HL-60 (cell line): ENCODE measurements around the gene TCP11L1.

Source experiments
- DNase-seq, 2 experiments: peaks; one replicate each; pipeline ENCODE4 v3.0.0-alpha.2; 2010 to 2020; ENCODE audit warnings: low read depth in 1 of 2, low spot score in 1 of 2
- H3K27ac ChIP-seq: fragments of 250-450 bp; sonication (Bioruptor Pico); replicated peaks from 2 replicates; pipeline ENCODE4 v1.5.1; 2020; ENCODE audit warnings: mild to moderate bottlenecking, moderate library complexity
- H3K27me3 ChIP-seq: fragments of 250-450 bp; sonication (Bioruptor Pico); 2 replicates; pipeline ENCODE4 v1.5.1; 2021; ENCODE audit warnings: mild to moderate bottlenecking, moderate library complexity; ENCODE audit not compliant: insufficient read depth, poor library complexity, severe bottlenecking
- H3K4me3 ChIP-seq: replicated peaks from 2 replicates; pipeline ENCODE4 v1.5.1; 2011; ENCODE audit warnings: mild to moderate bottlenecking, control low read depth, low read length; ENCODE audit not compliant: insufficient read depth
- CTCF ChIP-seq: IDR thresholded peaks from one replicate; pipeline ENCODE4 v1.5.1; 2011; ENCODE audit warnings: low read length, control low read depth, inconsistent platforms; ENCODE audit not compliant: insufficient read depth
- GABPA ChIP-seq: IDR thresholded peaks from 2 replicates; pipeline ENCODE4 v1.6.1; 2012; ENCODE audit warnings: low read depth
- POLR2AphosphoS5 ChIP-seq: IDR thresholded peaks from 2 replicates; pipeline ENCODE4 v1.6.1; 2012; ENCODE audit warnings: low read depth
- REST ChIP-seq: IDR thresholded peaks from 2 replicates; pipeline ENCODE4 v1.6.1; 2012; ENCODE audit warnings: low read depth; ENCODE audit not compliant: insufficient replicate concordance
- SPI1 ChIP-seq: IDR thresholded peaks from 2 replicates; pipeline ENCODE4 v1.6.1; 2012; ENCODE audit warnings: low read depth, mild to moderate bottlenecking, borderline replicate concordance

Gene TCP11L1

GRCh38 chr11:33000181-33000580 lies 39.2 kb upstream of the TCP11L1 start:
- Histone ChIP-seq H3K4me3 (no peak overlapping the region), H3K27ac (no peak overlapping the region)

GRCh38 chr11:33001281-33001680 lies 38.1 kb upstream of the TCP11L1 start:
- TF ChIP-seq POLR2AphosphoS5 (no peak), SPI1 (no peak), CTCF (no peak)
- no peak overlapping the region for H3K4me3 ChIP-seq
- no peaks in the 10 kb centered on the region for H3K27me3 ChIP-seq
- no peak for DNase-seq
- no peak overlapping the region for H3K27ac ChIP-seq

More at GRCh38 chr11:33000181-33000580, 39.2 kb upstream of the TCP11L1 start:
- TF ChIP-seq SPI1 (no peak), POLR2AphosphoS5 (no peak), GABPA (no peak), REST (no peak), CTCF (no peak)
- H3K27me3 ChIP-seq: no peaks in the 10 kb centered on the region
- DNase-seq: no peak

- TF ChIP-seq CTCF (no peak), GABPA (no peak), POLR2AphosphoS5 (no peak), SPI1 (no peak), REST (no peak)
- no peak overlapping the region for H3K4me3 ChIP-seq
These were observed 37.4 kb upstream of the TCP11L1 start for GRCh38 chr11:33001751-33002542.

GRCh38 chr11:33005175-33005574 lies 34.2 kb upstream of the TCP11L1 start:
- TF ChIP-seq GABPA: no peak
- TF ChIP-seq REST: no peak
- no peak for TF ChIP-seq SPI1
- TF ChIP-seq POLR2AphosphoS5: no peak
- TF ChIP-seq CTCF: no peak
- Histone ChIP-seq H3K4me3 (no peak overlapping the region), H3K27ac (no peak overlapping the region), H3K27me3 (no peaks in the 10 kb centered on the region)
- no peak for DNase-seq

More at GRCh38 chr11:33001751-33002542, 37.4 kb upstream of the TCP11L1 start:
- Histone ChIP-seq H3K27ac (no peak overlapping the region), H3K27me3 (no peaks in the 10 kb centered on the region)
- no peak for DNase-seq
